WTC11 (cell line): ENCODE results near the gene OPCML. TPM values are rescaled to one million over a fixed set of nuclear protein-coding genes. Genes with fewer than 3 reads are reported as not detected.

Experiments used
- ATAC-seq: fragments of 200-7000 bp; cut with Tn5 transposase; 2 replicates; pipeline ENCODE4 v1.10.0; 2021; ENCODE audit warnings: mild to moderate bottlenecking, moderate library complexity
- CTCF ChIA-PET: fragments of 300-600 bp; sonication (Branson Sonifier 250); formaldehyde crosslinking; loops from one replicate; lab custom pipeline; 2021; ENCODE audit warnings: antibody characterized with exemption; lab: Charles Lee
- POLR2A ChIA-PET: fragments of 350-600 bp; sonication (Branson Sonifier 250); formaldehyde crosslinking; loops from one replicate; lab custom pipeline; 2021; ENCODE audit warnings: antibody characterized with exemption; lab: Charles Lee
- DNase-seq: peaks from one replicate; pipeline ENCODE4 v3.0.0; 2021; ENCODE audit warnings: low spot score
- H3K27ac Mint-ChIP-seq: 2 replicates; pipeline ENCODE4 v1.8.0; 2021; ENCODE audit warnings: mixed read lengths
- H3K27me3 Mint-ChIP-seq: 2 replicates; pipeline ENCODE4 v1.8.0; 2021; ENCODE audit warnings: low read depth, mild to moderate bottlenecking, moderate library complexity, mixed read lengths
- H3K36me3 Mint-ChIP-seq: 2 replicates; pipeline ENCODE4 v1.8.0; 2021; ENCODE audit warnings: mixed read lengths
- H3K4me1 Mint-ChIP-seq: 2 replicates; pipeline ENCODE4 v1.8.0; 2022; ENCODE audit warnings: mixed read lengths
- H3K4me3 Mint-ChIP-seq: 2 replicates; pipeline ENCODE4 v1.8.0; 2021; ENCODE audit warnings: mild to moderate bottlenecking, moderate library complexity, mixed read lengths
- H3K9me3 Mint-ChIP-seq: 2 replicates; pipeline ENCODE4 v1.8.0; 2021; ENCODE audit warnings: mixed read lengths
- AFF4 ChIP-seq: sonication (generic); formaldehyde crosslinking; IDR thresholded peaks from 2 replicates; pipeline ENCODE4 v1.8.1; 2023; ENCODE audit warnings: mild to moderate bottlenecking, missing genetic modification reagents, borderline replicate concordance
- ATF2 ChIP-seq: sonication (generic); formaldehyde crosslinking; IDR thresholded peaks from 2 replicates; pipeline ENCODE4 v1.8.1; 2022; ENCODE audit warnings: low read depth, missing genetic modification reagents, borderline replicate concordance
- ATF3 ChIP-seq: sonication (generic); formaldehyde crosslinking; conservative IDR thresholded peaks from 2 replicates; pipeline ENCODE4 v1.8.1; 2022; ENCODE audit warnings: mild to moderate bottlenecking, missing genetic modification reagents
- E2F1 ChIP-seq: sonication (generic); formaldehyde crosslinking; IDR thresholded peaks from 2 replicates; pipeline ENCODE4 v1.8.0; 2022; ENCODE audit warnings: mild to moderate bottlenecking, missing genetic modification reagents
- ETV6 ChIP-seq: sonication (generic); formaldehyde crosslinking; IDR thresholded peaks from 2 replicates; pipeline ENCODE4 v1.8.1; 2022; ENCODE audit warnings: mild to moderate bottlenecking, missing genetic modification reagents
- FOXJ3 ChIP-seq: sonication (generic); formaldehyde crosslinking; IDR thresholded peaks from 2 replicates; pipeline ENCODE4 v1.9.0; 2021; ENCODE audit warnings: missing genetic modification reagents, mild to moderate bottlenecking, borderline replicate concordance
- IRF2 ChIP-seq: sonication (generic); formaldehyde crosslinking; IDR thresholded peaks from 2 replicates; pipeline ENCODE4 v1.8.0; 2022; ENCODE audit warnings: low read depth, missing genetic modification reagents, borderline replicate concordance
- MLX ChIP-seq: sonication (generic); formaldehyde crosslinking; IDR thresholded peaks from 2 replicates; pipeline ENCODE4 v1.8.1; 2023; ENCODE audit warnings: mild to moderate bottlenecking, missing genetic modification reagents, moderate library complexity
- PRRX2 ChIP-seq: fragments of 250-450 bp; sonication (Bioruptor Pico); IDR thresholded peaks from 2 replicates; pipeline ENCODE4 v1.8.0; 2021; ENCODE audit warnings: mild to moderate bottlenecking
- TEAD1 ChIP-seq: sonication (generic); formaldehyde crosslinking; IDR thresholded peaks from 2 replicates; pipeline ENCODE4 v1.8.0; 2022; ENCODE audit warnings: mild to moderate bottlenecking, missing genetic modification reagents
- ZBTB43 ChIP-seq: sonication (generic); formaldehyde crosslinking; IDR thresholded peaks from 2 replicates; pipeline ENCODE4 v1.8.1; 2023; ENCODE audit warnings: mild to moderate bottlenecking, missing genetic modification reagents
- ZNF121 ChIP-seq: sonication (generic); formaldehyde crosslinking; IDR thresholded peaks from 2 replicates; pipeline ENCODE4 v1.8.0; 2023; ENCODE audit warnings: missing genetic modification reagents
- ZNF281 ChIP-seq: sonication (generic); formaldehyde crosslinking; IDR thresholded peaks from 2 replicates; pipeline ENCODE4 v1.8.0; 2023; ENCODE audit warnings: mild to moderate bottlenecking, missing genetic modification reagents
- ZNF317 ChIP-seq: sonication (generic); formaldehyde crosslinking; IDR thresholded peaks from 2 replicates; pipeline ENCODE4 v1.8.1; 2023; ENCODE audit warnings: low read depth, mild to moderate bottlenecking, moderate library complexity, missing genetic modification reagents, borderline replicate concordance
- ZNF532 ChIP-seq: fragments of 250-450 bp; sonication (Bioruptor Pico); IDR thresholded peaks from 2 replicates; pipeline ENCODE4 v1.9.0; 2021; ENCODE audit warnings: mild to moderate bottlenecking, borderline replicate concordance
- total RNA-seq: library from RNA; stranded (reverse); gene quantifications from 3 replicates; pipeline ENCODE4 v1.2.3, GENCODE V29; 2021

OPCML gene
- total RNA-seq, 1 experiment from 2014 or later, result 1.5 TPM

GRCh38 chr11:132853886-132854285 is 678.4 kb downstream of the OPCML start (continued):
- TF ChIP-seq ZNF532 (CRISPR knock-in tag) (no peak), IRF2 (CRISPR knock-in tag) (no peak)
- TF ChIP-seq, all 79 proteins: peak for 0

GRCh38 chr11:132852361-132852760 is 679.9 kb downstream of the OPCML start:
- CTCF ChIA-PET, result interaction anchor here (1.9 kb wide), 1 partner anchor 12 kb away, joined by 5 read pairs; no protein-coding TSS in a partner anchor
- ATAC-seq (no peak), DNase-seq (no peak)
- Mint-ChIP-seq H3K9me3 (peaks cover 26% of the 10 kb centered on the region), H3K4me1 (peaks cover 12% of the 10 kb centered on the region), H3K4me3 (no peak overlapping the region), H3K36me3 (peaks cover 26% of the 10 kb centered on the region), H3K27ac (no peak overlapping the region), H3K27me3 (no peaks in the 10 kb centered on the region; the same call in 1 of the 2 replicates)
- POLR2A ChIA-PET, result no interaction called here
- TF ChIP-seq MLX (CRISPR knock-in tag), result no peak
- no peak for TF ChIP-seq TEAD1
- no peak for TF ChIP-seq ZNF281 (CRISPR knock-in tag)
- no peak for TF ChIP-seq ZBTB43 (CRISPR knock-in tag)
- no peak for TF ChIP-seq ZNF121
- TF ChIP-seq ZNF317 (CRISPR knock-in tag), result no peak
- no peak for TF ChIP-seq PRRX2 (CRISPR knock-in tag)

- Mint-ChIP-seq H3K27me3 (no peaks in the 10 kb centered on the region; the same call in 1 of the 2 replicates), H3K9me3 (peaks cover 18% of the 10 kb centered on the region), H3K36me3 (peaks cover 17% of the 10 kb centered on the region), H3K27ac (no peak overlapping the region), H3K4me1 (peaks cover 12% of the 10 kb centered on the region), H3K4me3 (no peak overlapping the region)
- no peak for DNase-seq
- POLR2A ChIA-PET, result no interaction called here
- ATAC-seq, result peak; percentile 63
- CTCF ChIA-PET, result interaction anchor here (1.9 kb wide), 1 partner anchor 11 kb away, joined by 5 read pairs; no protein-coding TSS in a partner anchor
- TF ChIP-seq ATF2 (CRISPR knock-in tag) (no peak), FOXJ3 (CRISPR knock-in tag) (no peak), ATF3 (no peak), ETV6 (CRISPR knock-in tag) (no peak), AFF4 (CRISPR knock-in tag) (no peak), E2F1 (CRISPR knock-in tag) (no peak)
Observed at GRCh38 chr11:132851247-132851646, 681.1 kb downstream of the OPCML start.
